HCT116 (cell line): ENCODE data around the gene ARHGEF10L. TPM values are rescaled to one million over a fixed set of nuclear protein-coding genes. Genes with fewer than 3 reads are reported as not detected.

Experiments used
- ATAC-seq: fragments of 200-7000 bp; cut with Tn5 transposase; 2 replicates; pipeline ENCODE4 v1.9.1; 2020; ENCODE audit warnings: mild to moderate bottlenecking, moderate library complexity
- BruUV-seq: library from RNA; stranded (reverse); fragments of 400-500 nt; replicated peaks from 2 replicates; lab custom pipeline; 2021; lab: Mats Ljungman, UMichigan
- CTCF ChIA-PET: fragments of 300-600 bp; sonication (Branson Sonifier 250); formaldehyde crosslinking; loops from one replicate; lab custom pipeline; 2021; ENCODE audit warnings: antibody characterized with exemption; lab: Charles Lee
- POLR2A ChIA-PET: fragments of 300-600, 350-600 bp; sonication (Branson Sonifier 250); formaldehyde crosslinking; loops from one replicate; lab custom pipeline; 2021; ENCODE audit warnings: antibody characterized with exemption; lab: Charles Lee
- RAD21 ChIA-PET, 2 experiments: fragments of 300-600 bp; sonication (Branson Sonifier 250); formaldehyde crosslinking; loops; one replicate each; lab custom pipeline; 2023; ENCODE audit warnings: low total read pairs in 2 of 2; ENCODE audit not compliant: uncharacterized antibody in 2 of 2, unreplicated experiment in 2 of 2, low non-redundant PET in 1 of 2; lab: Charles Lee
- DNase-seq: peaks from one replicate; pipeline ENCODE4 v3.0.0-alpha.2; 2010; ENCODE audit warnings: low read depth, low spot score
- H2AFZ ChIP-seq: fragments of 200-600 bp; shearing (Covaris generic), sonication (generic); 2 replicates; pipeline ENCODE4 v1.6.1; 2017; ENCODE audit warnings: low read depth, mixed run types, mixed read lengths, antibody characterized with exemption, low read length; ENCODE audit not compliant: poor library complexity, severe bottlenecking
- H3K27ac ChIP-seq: 2 replicates; pipeline ENCODE4 v1.5.1; 2012; ENCODE audit warnings: low read depth, low read length
- H3K27me3 ChIP-seq: fragments of 200-600 bp; sonication (generic); 2 replicates; pipeline ENCODE4 v1.6.1; 2016; ENCODE audit warnings: mixed run types, low read length, mixed read lengths; ENCODE audit not compliant: insufficient read depth
- H3K36me3 ChIP-seq, 2 experiments: fragments of 200-500 bp in 1 of 2; fragments of 200-600 bp in 1 of 2; sonication (Bioruptor generic) in 1 of 2; sonication (generic) in 1 of 2; 2 replicates each; pipeline versions ENCODE4 v1.5.1 to v1.6.1; 2014 to 2016; ENCODE audit warnings: low read length in 2 of 2, inconsistent platforms in 1 of 2, mixed read lengths in 1 of 2, mixed run types in 1 of 2; ENCODE audit not compliant: insufficient read depth in 2 of 2, control insufficient read depth in 1 of 2
- H3K4me1 ChIP-seq, 2 experiments: fragments of 200-600 bp in 1 of 2; sonication (generic) in 1 of 2; 2 replicates each; pipeline versions ENCODE4 v1.5.1 to v1.6.1; 2012 to 2017; ENCODE audit warnings: low read length in 2 of 2, inconsistent platforms in 1 of 2, mild to moderate bottlenecking in 1 of 2, mixed read lengths in 1 of 2, mixed run types in 1 of 2, moderate library complexity in 1 of 2; ENCODE audit not compliant: insufficient read depth in 2 of 2, control insufficient read depth in 1 of 2
- H3K4me2 ChIP-seq: fragments of 200-600 bp; sonication (generic); 2 replicates; pipeline ENCODE4 v1.6.1; 2017; ENCODE audit warnings: mixed run types, low read length, mixed read lengths
- H3K4me3 ChIP-seq, 2 experiments: fragments of 200-600 bp in 1 of 2; sonication (generic) in 1 of 2; replicated peaks in 1 of 2; 2 replicates each; pipeline ENCODE4 v1.5.1; 2011 to 2016; ENCODE audit warnings: low read length in 2 of 2, control low read depth in 1 of 2, low read depth in 1 of 2, mild to moderate bottlenecking in 1 of 2, mixed read lengths in 1 of 2, mixed run types in 1 of 2
- H3K79me2 ChIP-seq: fragments of 200-600 bp; sonication (generic); 2 replicates; pipeline ENCODE4 v1.6.1; 2017; ENCODE audit warnings: mild to moderate bottlenecking, mixed run types, low read length, moderate library complexity, mixed read lengths; ENCODE audit not compliant: insufficient read depth
- H3K9ac ChIP-seq: fragments of 200-600 bp; sonication (generic); 2 replicates; pipeline ENCODE4 v1.6.1; 2016; ENCODE audit warnings: low read length, mixed read lengths
- H3K9me2 ChIP-seq: fragments of 200-600 bp; sonication (generic), shearing (Covaris generic); 2 replicates; pipeline ENCODE4 v1.6.1; 2017; ENCODE audit warnings: mixed run types, mild to moderate bottlenecking, moderate library complexity; ENCODE audit not compliant: insufficient read depth
- H3K9me3 ChIP-seq, 2 experiments: fragments of 200-500 bp in 1 of 2; fragments of 200-600 bp in 1 of 2; sonication (Bioruptor generic) in 1 of 2; sonication (generic) in 1 of 2; 2 replicates each; pipeline ENCODE4 v1.6.1; 2014 to 2017; ENCODE audit warnings: low read length in 2 of 2, mixed read lengths in 2 of 2, inconsistent platforms in 1 of 2, low read depth in 1 of 2, mild to moderate bottlenecking in 1 of 2, mixed run types in 1 of 2, moderate library complexity in 1 of 2; ENCODE audit not compliant: control insufficient read depth in 1 of 2, insufficient read depth in 1 of 2
- H4K20me1 ChIP-seq: fragments of 200-600 bp; sonication (generic), shearing (Covaris generic); 2 replicates; pipeline ENCODE4 v1.6.1; 2017; ENCODE audit warnings: mixed run types, mild to moderate bottlenecking, moderate library complexity; ENCODE audit not compliant: insufficient read depth
- CEBPB ChIP-seq: IDR thresholded peaks from 2 replicates; pipeline ENCODE4 v1.6.1; 2012; ENCODE audit warnings: low read depth
- CTCF ChIP-seq, 3 experiments: fragments of 200-600 bp in 1 of 3; sonication (generic) in 1 of 3; IDR thresholded peaks in 2 of 3; conservative IDR thresholded peaks in 1 of 3; 2 replicates each; pipeline ENCODE4 v1.5.1; 2012 to 2017; ENCODE audit warnings: low read depth in 2 of 3, low read length in 2 of 3, antibody characterized with exemption in 1 of 3, borderline replicate concordance in 1 of 3, control low read depth in 1 of 3, mild to moderate bottlenecking in 1 of 3, mixed read lengths in 1 of 3, mixed run types in 1 of 3, moderate library complexity in 1 of 3; ENCODE audit not compliant: insufficient read depth in 1 of 3
- EGR1 ChIP-seq: IDR thresholded peaks from 2 replicates; pipeline ENCODE4 v1.6.1; 2012; ENCODE audit warnings: low read depth
- ELF1 ChIP-seq: IDR thresholded peaks from 2 replicates; pipeline ENCODE4 v1.6.1; 2012; ENCODE audit warnings: low read depth, borderline replicate concordance
- EZH2phosphoT487 ChIP-seq: fragments of 200-600 bp; IDR thresholded peaks from 2 replicates; pipeline ENCODE4 v1.6.1; 2018; ENCODE audit warnings: antibody characterized with exemption, borderline replicate concordance
- FOSL1 ChIP-seq: IDR thresholded peaks from 2 replicates; pipeline ENCODE4 v1.6.1; 2012; ENCODE audit warnings: low read depth
- JUND ChIP-seq: IDR thresholded peaks from 2 replicates; pipeline ENCODE4 v1.6.1; 2012
- MAX ChIP-seq: IDR thresholded peaks from 2 replicates; pipeline ENCODE4 v1.6.1; 2012
- POLR2A ChIP-seq: IDR thresholded peaks from 2 replicates; pipeline ENCODE4 v1.7.0; 2011; ENCODE audit warnings: borderline replicate concordance; ENCODE audit not compliant: insufficient read depth, insufficient read length; ENCODE audit errors: extremely low read depth
- RAD21 ChIP-seq: IDR thresholded peaks from 2 replicates; pipeline ENCODE4 v1.6.1; 2012; ENCODE audit warnings: low read depth, mild to moderate bottlenecking
- REST ChIP-seq: IDR thresholded peaks from 2 replicates; pipeline ENCODE4 v1.6.1; 2012; ENCODE audit warnings: low read depth
- TCF7L2 ChIP-seq: IDR thresholded peaks from 2 replicates; pipeline ENCODE4 v1.7.0; 2011; ENCODE audit warnings: borderline replicate concordance, inconsistent platforms; ENCODE audit not compliant: insufficient read depth, insufficient read length; ENCODE audit errors: extremely low read depth
- ZBTB33 ChIP-seq: IDR thresholded peaks from 2 replicates; pipeline ENCODE4 v1.6.1; 2011; ENCODE audit warnings: mild to moderate bottlenecking, low read length, moderate library complexity; ENCODE audit not compliant: insufficient replicate concordance; ENCODE audit errors: extremely low read depth
- ZFX ChIP-seq: fragments of 450-650 bp; IDR thresholded peaks from 2 replicates; pipeline ENCODE4 v1.6.1; 2017
- ZNF274 ChIP-seq: fragments of 200-500 bp; sonication (Bioruptor generic); IDR thresholded peaks from 2 replicates; pipeline ENCODE4 v1.6.1; 2014; ENCODE audit warnings: mild to moderate bottlenecking, low read depth, low read length, inconsistent platforms
- intact Hi-C: fragments of 100-400 bp; cut with micrococcal nuclease; formaldehyde crosslinking; loops from 2 replicates; pipeline ENCODE4 v1.10.0; 2022
- total RNA-seq: library from RNA; stranded (reverse); gene quantifications from one replicate; pipeline ENCODE4 v1.2.1, GENCODE V29; 2021; ENCODE audit not compliant: unreplicated experiment

Gene ARHGEF10L
- total RNA-seq, 1 experiment from 2014 or later, result 14.7 TPM

- ChIA-PET POLR2A (no interaction called here), RAD21 (no interaction called here), CTCF (no interaction called here)
- no peak overlapping the region for H3K4me3 ChIP-seq
- BruUV-seq, result no TSS peak
- no peak for ATAC-seq
- no peak overlapping the region for H3K27ac ChIP-seq
- peaks cover 40 to 46% of the 10 kb centered on the region in 2 experiments for H3K4me1 ChIP-seq
- no peaks in the 10 kb centered on the region for H3K36me3 ChIP-seq
- no peaks in the 10 kb centered on the region for H4K20me1 ChIP-seq
- H3K4me2 ChIP-seq, result no peak overlapping the region
- intact Hi-C loops, result no loop called here
- TF ChIP-seq TCF7L2 (no peak), EZH2phosphoT487 (no peak), CTCF (IDR thresholded peaks at IDR 0.05 in 2 of 3, conservative IDR thresholded peaks at IDR 0.05 in 1 of 3; ENCODE audit: borderline replicate concordance in 1 of 3, insufficient read depth in 1 of 3, low read depth in 2 of 3, low read length in 2 of 3) (no peak), ELF1 (no peak), ZBTB33 (no peak), ZNF274 (no peak), REST (no peak), RAD21 (no peak), EGR1 (no peak), JUND (no peak), ZFX (no peak), MAX (no peak), CEBPB (no peak), FOSL1 (no peak), POLR2A (no peak)
- no peaks in the 10 kb centered on the region for H3K9me2 ChIP-seq
- DNase-seq, result no peak
- no peaks in the 10 kb centered on the region for H3K9me3 ChIP-seq
- no peaks in the 10 kb centered on the region for H3K27me3 ChIP-seq
- H2AFZ ChIP-seq, result no peak overlapping the region
- no peak overlapping the region for H3K9ac ChIP-seq
- H3K79me2 ChIP-seq, result peaks cover 18% of the 10 kb centered on the region; the same call in 1 of the 2 replicates
Measured at GRCh38 chr1:17565461-17566252, 26.2 kb downstream of the ARHGEF10L start.
